GM18499 (cell line): ENCODE results near the gene UBE2N.

Experiments used
- ATAC-seq: cut with Tn5 transposase; IDR thresholded peaks from one replicate; pipeline ENCODE4 v1.9.1; 2021; ENCODE audit warnings: moderate number of reproducible peaks; ENCODE audit not compliant: insufficient read depth, unreplicated experiment

UBE2N gene, protein sequence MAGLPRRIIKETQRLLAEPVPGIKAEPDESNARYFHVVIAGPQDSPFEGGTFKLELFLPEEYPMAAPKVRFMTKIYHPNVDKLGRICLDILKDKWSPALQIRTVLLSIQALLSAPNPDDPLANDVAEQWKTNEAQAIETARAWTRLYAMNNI

DNA sequence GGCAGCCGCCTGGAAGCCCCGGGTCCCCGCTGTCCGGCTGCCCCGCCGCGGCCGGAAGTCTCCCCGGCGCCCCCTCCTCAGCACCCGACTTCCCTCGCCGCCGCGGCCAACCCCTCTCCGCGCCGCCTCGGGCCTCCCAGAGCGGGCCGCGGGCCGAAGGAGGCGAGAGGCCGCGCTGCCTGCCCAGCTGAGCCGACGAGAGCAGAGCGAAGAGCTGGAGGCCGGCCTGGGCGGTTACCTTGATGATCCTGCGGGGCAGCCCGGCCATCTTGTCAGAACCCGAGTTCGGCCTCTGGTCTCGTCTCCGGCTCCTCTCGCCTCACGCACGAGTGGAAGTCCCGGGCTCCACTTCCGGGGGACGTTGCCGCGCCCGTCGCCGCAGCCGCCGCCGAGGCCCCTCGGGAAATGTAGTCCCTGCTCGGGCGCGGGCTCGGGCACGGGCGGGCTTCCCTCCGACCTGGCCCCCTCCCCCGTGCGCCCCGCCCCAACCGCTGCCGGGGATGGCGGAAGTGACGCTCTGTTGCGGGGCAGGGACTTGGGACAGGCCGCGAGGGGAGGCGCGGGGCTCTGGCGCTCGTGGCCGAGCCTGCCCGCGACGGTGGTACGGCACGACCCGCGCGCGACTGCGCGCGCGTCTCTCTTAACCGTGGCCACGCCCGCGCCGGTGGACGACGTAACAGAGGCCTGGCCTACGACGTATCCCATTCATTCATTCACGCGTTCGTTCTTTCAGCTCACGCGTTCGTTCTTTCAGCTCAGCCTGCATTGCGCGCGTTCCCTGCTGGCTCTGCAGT, at the start of gene UBE2N:
Gene UBE2N, minus strand, starts transcription at position 331 of the 794 bp plus-strand sequence. Its CDS starts 63 bp downstream, at position 268.
- peak; percentile 40 for ATAC-seq

DNA sequence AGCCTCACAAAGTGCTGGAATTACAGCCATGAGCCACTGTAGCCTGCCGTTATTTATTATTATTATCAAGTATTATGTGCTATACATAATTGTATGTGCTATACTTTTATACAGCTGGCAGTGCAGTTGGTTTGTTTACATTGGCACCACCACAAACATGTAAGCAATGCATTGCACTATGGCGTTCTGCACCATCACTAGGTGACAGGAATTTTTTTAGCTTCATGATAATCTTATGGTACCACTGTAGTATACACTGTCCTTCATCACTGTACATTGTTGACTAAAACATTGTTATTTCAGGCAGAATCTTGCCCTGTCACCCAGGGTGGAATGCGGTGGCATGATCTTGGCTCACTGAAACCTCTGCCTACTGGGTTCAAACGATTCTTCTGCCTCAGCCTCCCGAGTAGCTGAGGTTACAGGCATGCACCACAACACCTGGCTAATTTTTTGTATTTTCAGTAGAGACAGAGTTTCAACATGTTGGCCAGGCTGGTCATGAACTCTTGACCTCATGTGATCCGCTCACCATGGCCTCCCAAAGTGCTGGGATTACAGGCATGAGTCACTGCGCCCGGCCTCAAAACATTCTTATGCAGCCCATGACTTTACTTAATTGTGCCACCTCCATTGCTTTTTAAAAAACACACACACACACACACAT, 42.7 kb upstream of the UBE2N start:
- ATAC-seq: no peak

DNA sequence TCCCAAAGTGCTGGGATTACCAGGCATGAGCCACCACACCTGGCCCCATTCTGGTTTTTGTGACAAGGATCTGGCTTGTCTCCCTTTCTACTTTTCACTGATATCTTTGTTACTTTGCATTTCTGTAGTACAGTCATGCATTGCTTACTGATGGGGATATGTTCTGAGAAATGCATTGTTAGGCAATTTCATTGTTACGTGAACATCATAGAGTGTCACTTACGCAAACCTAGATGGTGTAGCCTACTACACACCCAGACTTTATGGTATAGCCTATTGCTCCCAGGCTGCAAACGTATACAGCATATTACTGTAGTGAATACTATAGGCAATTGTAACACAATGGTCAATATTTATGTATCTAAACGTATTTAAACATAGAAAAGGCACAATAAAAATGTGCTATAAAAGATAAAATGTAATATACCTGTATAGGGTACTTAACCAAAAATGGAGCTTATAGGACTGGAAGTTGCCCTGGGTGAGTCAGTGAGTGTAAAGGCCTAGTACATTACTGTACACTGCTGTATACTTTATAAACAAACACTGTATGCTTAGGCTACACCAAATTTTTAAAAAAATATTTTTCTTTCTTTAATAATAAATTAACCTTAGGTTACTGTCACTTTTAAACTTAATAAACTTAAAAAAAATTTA, 41.5 kb upstream of the UBE2N start:
- ATAC-seq: no peak

DNA sequence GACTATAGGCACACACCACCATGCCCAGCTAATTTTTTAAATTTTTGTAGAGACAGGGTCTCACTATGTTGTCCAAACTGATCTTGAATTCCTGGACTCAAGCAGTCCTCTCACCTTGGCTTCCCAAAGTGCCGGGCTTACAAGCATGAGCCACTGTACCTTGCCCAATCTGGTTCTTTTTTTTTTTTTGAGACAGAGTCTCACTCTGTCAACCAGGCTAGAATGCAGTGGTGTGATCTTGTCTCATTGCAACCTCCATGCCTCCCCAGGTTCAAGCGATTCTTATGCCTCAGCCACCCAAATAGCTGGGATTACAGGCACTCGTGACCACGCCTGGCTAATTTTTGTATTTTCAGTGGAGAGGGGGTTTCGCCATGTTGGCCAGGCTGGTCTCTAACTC, 41.0 kb upstream of the UBE2N start:
- no peak for ATAC-seq

DNA sequence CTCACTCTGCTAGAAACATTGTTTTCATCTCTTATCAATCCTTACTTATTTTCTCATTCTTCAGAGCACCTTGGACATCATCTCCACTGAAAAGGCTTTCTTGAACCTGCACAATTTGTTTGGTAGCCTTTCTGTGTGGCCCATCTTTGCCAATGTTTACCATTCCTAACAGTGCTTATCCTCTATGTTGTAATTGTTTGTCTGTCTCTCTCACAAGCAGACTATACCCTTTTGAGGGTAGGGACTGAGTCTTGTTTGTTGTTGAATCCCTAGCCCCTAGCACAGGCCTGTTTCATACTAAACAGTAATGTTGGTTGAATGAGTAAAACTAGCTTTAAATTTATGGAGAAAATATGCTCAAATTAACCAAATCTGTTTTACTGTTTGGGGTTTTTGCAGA, 34.8 kb upstream of the UBE2N start:
- ATAC-seq: no peak

DNA sequence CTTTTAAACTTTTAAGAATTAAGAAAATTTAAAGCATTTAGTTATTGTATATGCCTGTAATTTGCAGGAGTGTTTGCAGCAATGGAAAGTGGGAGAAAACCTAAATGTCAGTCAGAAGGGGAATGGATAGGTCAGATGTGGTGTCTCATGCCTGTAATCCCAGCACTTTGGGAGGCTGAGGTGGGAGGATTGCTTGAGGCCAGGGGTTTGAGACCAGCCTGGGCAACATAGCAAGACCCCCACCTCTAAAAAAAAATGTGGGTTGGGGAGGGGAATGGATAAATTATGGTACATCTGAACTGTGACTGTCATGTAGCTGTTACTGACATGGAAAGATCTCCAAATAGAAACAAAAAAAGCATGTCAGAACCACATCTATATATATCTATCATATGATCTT, 27.6 kb upstream of the UBE2N start:
- no peak for ATAC-seq

DNA sequence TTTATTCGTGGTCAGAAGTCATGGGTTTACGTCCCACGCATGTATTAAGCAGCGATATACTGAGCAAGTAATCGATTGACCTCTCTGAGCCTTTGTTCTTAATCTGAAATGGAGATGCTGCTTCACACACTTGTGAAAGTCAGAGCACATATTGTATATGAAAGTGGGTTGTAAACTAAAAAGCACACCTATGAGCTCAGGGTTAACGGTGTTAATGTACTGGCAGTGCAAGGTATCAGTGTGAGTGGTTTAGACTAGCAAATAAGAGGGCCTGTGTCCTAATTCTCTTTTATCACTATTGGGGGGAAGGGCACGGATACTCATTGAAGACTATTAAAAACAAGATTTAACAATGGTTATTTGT, 26.2 kb upstream of the UBE2N start:
- peak; percentile 9 for ATAC-seq

DNA sequence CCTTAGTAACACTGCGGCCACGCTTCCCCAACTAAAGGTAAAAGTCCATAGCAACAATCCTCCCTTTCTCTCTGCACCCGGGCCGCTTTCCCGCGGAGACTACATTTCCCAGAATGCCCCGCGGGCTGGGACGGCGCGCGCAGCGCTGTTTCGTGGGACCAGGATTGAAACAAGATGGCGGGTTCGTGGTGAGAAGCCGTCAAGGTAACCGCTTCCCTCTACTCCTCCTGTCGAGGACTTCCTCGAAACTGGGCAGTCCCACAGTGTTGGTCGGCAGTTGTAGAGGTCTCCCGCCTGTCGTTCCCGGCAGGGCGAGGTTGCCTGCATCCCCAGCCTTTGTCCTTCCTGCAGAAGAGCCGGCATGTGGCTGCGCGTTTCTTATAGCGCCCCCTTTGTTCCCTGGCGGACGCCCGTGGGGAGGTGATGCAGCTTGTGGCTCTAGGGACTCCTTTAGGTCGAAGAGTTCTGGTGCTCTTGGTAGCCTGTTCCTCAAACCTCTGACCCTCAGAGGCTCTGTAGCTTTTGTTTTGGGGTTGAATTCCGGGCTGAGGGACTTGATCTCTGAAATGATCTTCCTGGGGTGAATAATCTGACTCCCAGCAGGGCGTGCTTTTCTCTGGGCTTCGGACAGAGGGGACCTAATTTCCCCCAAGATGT, 25.7 kb upstream of the UBE2N start, which contains the start of gene MRPL42:
Gene MRPL42, plus strand, starts transcription at position 164 of the 657 bp plus-strand sequence. CDS start 1,772 bp downstream, outside the sequence.
- ATAC-seq: peak; percentile 78

DNA sequence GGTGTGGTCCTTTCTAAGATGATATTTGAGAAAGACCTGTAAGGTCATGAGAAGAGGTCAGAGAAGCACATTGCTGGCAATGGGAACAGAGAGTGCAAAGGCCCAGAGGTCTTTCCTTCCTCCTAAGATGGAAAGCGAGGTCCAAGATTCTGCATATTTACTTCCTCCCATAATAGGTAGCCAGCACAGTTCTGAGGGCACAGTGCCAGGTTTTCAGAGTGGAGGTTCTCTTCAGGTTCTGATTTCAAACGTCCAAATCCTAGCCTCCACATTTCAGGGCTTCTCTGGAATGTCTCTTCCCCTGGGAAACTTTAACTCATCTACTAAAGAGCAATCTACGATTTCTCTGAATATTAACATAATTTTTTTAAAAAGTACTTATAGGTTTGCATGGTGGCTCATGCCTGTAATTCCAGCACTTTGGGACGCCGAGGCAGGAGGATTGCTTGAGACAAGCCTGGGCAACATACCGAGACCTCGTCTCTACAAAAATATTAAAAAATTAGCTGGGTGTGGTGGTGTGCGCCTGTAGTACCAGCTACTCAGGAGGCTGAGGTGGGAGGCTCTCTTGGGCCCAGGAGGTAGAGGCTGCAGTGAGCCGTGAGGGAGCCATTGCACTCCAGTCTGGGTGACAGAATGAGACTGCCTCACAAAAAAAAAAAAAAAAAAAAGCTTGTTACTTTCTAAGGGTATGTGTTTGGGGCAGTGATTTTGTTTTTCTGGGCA, 25.0 kb upstream of the UBE2N start:
- ATAC-seq: no peak

DNA sequence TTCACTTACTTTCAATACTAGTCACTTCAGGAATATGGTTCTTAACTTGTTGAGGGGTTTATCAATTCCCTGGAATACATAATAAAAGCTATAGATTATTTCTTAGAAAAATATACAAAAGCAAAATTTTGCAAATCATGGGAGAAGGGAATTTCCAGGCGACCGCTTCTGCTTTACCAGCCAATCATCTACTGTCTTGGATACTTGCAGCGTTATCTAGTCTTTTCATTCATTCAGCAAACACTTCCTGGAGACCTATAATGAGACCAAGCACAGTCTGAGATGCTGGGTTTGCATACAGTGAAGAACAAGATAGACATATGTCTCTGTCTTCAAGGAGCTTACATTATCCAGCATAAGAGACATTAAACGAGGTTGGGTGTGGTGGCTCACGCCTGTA, 24.1 kb upstream of the UBE2N start:
- no peak for ATAC-seq

DNA sequence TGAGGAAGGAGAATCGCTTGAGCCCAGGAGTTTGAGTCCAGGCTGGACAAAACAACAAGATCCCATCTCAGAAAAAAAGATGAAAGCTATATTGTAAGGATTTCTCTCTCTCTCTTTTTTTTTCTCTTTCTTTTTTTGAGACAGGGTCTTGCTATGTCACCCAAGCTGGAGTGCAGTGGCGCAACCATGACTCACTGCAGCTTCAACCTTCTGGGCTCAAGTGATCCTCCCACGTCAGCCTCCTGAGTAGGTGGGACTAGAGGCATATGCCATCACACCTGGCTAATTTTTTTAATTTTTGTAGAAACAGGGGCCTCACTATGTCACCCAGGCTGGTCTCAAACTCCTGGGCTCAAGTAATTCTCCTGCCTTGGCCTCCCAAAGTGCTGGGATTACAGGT, 19.8 kb upstream of the UBE2N start:
- ATAC-seq: no peak

DNA sequence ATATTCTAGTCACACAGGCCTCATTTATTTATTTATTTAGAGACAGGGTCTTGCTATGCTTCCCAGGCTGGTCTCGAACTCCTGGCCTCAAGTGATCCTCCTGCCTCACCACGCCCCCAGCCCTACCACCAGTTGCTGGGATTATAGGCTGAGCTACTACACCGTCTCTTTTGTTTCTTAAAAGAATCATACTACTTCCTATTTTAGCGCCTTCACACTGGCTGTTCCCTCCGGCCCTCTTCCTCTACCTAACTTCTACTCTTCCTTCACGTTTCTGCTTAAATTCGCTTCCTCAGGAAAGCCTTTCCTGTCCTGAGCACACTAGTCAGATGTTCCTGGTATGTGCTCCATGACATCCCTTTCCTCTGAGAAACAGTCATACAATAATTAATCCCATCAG, 19.2 kb upstream of the UBE2N start:
- ATAC-seq: no peak

DNA sequence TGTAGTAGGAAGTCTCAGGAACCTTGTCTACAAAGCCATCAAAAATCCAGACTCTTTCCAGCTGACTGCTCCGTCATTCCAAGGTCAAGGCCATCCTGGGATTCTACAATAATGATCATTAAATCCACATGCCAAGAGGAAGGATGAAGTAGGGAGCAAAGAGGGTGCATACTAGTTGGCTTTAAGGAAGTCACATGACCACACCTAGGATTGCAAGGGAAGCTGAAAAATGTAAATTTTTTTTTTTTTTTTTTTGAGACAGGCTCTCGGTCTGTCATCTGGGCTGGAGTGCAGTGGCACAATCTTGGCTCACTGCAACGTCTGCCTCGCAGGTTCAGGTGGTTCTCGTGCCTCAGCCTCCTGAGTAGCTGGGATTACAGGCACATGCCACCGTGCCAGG, 18.3 kb upstream of the UBE2N start:
- no peak for ATAC-seq

DNA sequence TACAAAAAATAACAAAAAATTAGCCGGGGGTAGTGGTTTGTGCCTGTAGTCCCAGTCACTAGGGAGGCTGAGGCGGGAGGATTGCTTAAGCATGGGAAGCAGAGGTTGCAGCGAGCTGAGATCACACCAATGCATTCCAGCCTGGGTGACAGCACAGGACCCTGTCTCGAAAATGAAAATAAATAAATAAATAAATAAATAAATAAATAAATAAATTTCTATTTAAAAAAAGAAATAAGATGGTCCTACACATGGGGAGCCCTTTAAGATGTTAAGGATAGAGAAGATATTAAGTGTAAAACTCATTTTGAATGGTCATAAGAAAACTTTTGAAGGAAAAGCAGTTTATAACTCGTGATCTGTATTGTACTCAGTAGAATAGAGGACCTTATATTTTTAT, 17.4 kb upstream of the UBE2N start:
- ATAC-seq: no peak

DNA sequence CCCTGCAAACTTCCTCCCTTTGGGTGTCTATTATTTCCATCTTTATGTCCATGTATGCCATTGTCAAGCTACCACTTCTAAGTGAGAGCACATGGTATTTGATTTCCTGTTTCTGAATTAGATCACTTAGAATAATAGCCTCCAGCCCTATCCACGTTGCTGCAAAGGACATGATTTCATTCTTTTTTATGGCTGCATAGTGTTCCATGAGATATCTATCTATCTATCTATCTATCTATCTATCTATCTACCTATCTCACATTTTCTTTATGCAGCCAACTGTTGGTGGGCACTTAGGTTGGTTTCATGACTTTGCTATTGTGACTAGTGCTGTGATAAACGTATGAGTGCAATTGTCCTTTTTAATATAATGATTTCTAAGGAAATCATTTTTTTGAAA, 14.3 kb upstream of the UBE2N start:
- no peak for ATAC-seq

DNA sequence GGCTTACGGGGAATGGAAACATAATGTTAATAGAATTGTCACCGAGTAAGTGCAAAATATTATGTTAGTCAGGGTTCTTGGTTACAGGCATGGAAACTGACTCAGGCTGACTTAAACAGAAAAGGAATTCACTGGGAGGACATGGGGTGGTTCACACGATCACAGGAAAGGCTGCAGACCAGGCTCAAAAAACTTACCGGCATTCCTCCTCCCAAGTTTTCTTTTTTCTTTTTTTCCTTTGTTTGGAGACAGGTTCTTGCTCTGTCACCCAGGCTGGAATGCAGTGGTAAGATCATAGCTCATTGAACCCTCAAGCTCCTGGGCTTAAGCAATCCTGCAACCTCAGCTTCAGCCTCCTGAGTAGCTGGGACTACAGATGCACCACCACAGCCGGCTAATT, 11.9 kb upstream of the UBE2N start:
- no peak for ATAC-seq

DNA sequence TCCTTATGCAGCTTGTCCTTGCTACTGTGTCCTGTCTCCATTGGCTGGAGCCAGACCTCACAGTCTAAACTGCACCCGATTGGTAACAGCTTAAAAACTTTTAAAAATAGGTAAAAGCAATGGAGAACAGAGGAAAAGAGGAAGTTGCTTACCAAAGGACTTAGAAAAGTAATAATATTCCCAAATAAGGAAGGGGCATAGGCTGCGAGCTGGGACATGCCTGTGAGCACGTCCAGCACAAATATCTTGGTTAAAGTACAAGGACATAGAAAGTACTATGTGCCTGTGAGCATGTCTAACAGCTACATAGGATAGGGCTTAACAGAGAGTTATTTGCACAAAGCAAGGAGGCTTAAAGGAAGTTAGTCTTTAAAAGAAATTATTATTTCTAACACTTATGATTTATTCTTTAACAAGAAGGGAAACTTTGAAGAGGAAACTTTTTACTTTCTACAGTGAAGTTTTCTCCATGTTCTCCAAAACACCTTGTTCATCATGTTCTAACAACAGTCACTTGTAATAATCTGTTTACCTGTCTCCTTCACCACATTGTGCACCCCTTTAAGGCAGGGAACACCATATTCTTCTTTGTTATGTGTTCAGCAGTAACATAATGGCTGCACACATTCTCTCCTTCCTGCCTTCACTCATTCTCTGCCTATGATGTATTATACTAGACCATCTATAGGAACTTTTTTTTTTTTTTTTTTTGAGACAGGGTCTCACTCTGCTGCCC, 9.8 kb upstream of the UBE2N start:
- ATAC-seq: no peak

DNA sequence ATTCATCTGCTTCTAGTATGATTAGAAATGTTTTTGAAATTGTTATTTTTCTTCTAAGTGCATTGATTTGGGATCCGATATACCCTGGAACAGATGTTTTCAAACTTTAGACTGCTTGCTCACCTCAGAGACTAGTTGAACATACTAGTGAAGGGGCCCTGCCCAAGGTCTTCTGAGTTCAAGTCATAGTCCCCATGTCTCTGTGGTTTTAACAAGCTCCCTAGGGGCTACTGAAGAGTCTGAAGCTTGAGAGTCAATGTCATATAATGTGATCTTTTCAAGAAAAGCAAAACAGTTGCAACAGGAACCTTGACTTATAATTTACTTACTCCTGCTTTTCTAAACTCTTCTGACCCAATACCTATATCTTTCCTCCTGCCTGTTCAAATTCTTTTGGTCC, 7.5 kb upstream of the UBE2N start:
- peak; percentile 89 for ATAC-seq

DNA sequence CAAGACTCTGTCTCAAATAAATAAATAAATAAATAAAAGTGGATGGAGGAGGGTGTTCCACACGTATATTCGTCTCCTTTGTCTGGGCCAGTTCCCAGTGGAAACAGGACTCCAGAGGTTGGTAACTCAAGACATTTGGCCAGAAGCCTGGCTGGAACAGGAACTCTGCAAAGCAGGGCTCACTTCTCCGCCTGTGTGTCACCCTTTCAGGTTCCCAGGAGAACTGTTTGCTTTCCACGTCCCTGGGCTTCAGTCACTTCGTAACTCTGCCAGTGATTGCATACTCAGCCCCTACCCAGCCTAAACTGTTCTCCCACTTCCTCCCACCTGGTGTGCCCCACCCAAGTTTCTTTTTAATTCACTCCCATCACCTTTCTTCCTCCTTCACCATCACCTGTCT, 7.0 kb upstream of the UBE2N start:
- ATAC-seq: no peak
